ENCODE results near the gene CPS1.

Gene CPS1

DNA sequence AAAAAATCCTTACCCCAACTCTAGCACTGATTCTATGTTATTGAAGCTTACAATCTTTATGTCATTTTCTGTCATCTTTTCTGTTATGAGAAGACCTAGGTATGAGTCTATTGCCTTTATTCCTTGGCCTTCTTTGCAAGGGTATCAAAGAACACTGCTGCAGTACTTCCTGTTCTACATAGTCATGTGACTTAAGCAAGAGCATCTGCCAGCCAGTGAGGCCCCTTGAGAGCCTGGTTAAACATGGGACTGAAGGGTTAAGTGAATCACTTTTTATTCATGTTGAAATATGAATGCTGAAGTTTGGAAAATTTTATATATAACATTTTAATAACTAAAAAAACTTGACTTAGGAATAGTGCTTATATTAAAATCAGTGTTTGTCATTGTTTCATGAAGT, 844 bp upstream of the CPS1 start:
- Histone ChIP-seq H3K4me1 (ENCODE audit: control insufficient read depth, insufficient read depth, low read length) (peaks cover 6% of the 10 kb centered on the region; the same call in 1 of the 2 replicates), H3K4me3 (ENCODE audit: low read depth, low read length) (no peak overlapping the region), H3K27ac (ENCODE audit: extremely low read depth, low read depth, low read length) (no peak overlapping the region), H3K9me3 (ENCODE audit: control insufficient read depth, insufficient read depth, low read depth, low read length) (no peaks in the 10 kb centered on the region), H3K36me3 (ENCODE audit: control insufficient read depth in 2 of 2, insufficient read depth in 1 of 2, low read length in 2 of 2) (no peaks in the 10 kb centered on the region)
- CTCF ChIA-PET, result no interaction called here
- TF ChIP-seq ZNF248 (tag by site-specific recombination; IDR thresholded peaks at IDR 0.05) (no peak), ZNF24 (tag by site-specific recombination; IDR thresholded peaks at IDR 0.05) (no peak), ZNF548 (tag by site-specific recombination; IDR thresholded peaks at IDR 0.05) (no peak), IKZF3 (tag by site-specific recombination; IDR thresholded peaks at IDR 0.05) (no peak), ZNF585B (tag by site-specific recombination; IDR thresholded peaks at IDR 0.05) (no peak)
- POLR2A ChIA-PET, result no interaction called here

DNA sequence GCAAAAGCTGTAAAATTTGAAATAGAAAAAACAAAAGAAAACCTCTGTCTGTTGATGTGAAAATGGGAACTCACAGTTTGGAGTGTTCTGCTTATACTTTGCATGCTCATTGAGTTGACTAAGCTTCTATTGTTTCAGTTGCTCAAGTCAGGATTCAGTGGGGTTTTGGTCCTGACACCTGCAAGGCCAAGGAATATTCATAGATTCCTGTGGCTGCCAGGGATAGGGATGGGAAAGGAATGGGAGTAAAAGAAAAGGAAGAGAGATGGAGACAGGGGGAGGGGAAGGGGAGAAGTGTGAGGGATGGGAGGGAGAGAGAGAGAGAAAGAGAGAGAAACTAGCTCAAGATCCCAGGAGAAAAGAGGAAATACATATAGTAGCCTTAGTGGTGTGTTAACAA, 1.3 kb downstream of the CPS1 start:
- Histone ChIP-seq H3K4me1 (ENCODE audit: control insufficient read depth, insufficient read depth, low read length) (peaks cover 6% of the 10 kb centered on the region; the same call in 1 of the 2 replicates), H3K4me3 (ENCODE audit: low read depth, low read length) (no peak overlapping the region), H3K36me3 (ENCODE audit: control insufficient read depth in 2 of 2, insufficient read depth in 1 of 2, low read length in 2 of 2) (no peaks in the 10 kb centered on the region), H3K27ac (ENCODE audit: extremely low read depth, low read depth, low read length) (no peak overlapping the region), H3K9me3 (ENCODE audit: control insufficient read depth, insufficient read depth, low read depth, low read length) (no peaks in the 10 kb centered on the region)
- POLR2A ChIA-PET, result interaction anchor here (0.5 kb wide), 1 partner anchor 1829 kb away, joined by 3 read pairs; no protein-coding TSS in a partner anchor
- TF ChIP-seq ZBTB1 (tag by site-specific recombination; IDR thresholded peaks at IDR 0.05) (no peak), ZNF350 (tag by site-specific recombination; IDR thresholded peaks at IDR 0.05) (no peak), ZNF202 (tag by site-specific recombination; IDR thresholded peaks at IDR 0.05; ENCODE audit: borderline replicate concordance) (no peak), SCRT2 (tag by site-specific recombination; IDR thresholded peaks at IDR 0.05) (no peak), ZNF792 (tag by site-specific recombination; IDR thresholded peaks at IDR 0.05) (no peak), ZNF341 (tag by site-specific recombination; IDR thresholded peaks at IDR 0.05; ENCODE audit: low read depth) (no peak), SCRT1 (tag by site-specific recombination; IDR thresholded peaks at IDR 0.05; ENCODE audit: borderline replicate concordance) (no peak), ZNF354C (tag by site-specific recombination; IDR thresholded peaks at IDR 0.05; ENCODE audit: borderline replicate concordance, low read depth) (no peak), ZNF571 (tag by site-specific recombination; IDR thresholded peaks at IDR 0.05) (no peak), ZNF837 (tag by site-specific recombination; IDR thresholded peaks at IDR 0.05) (no peak), OSR2 (tag by site-specific recombination; IDR thresholded peaks at IDR 0.05) (0 out of 2 replicates have a peak, but pooled peaks have one; percentile 41), ZNF529 (tag by site-specific recombination; IDR thresholded peaks at IDR 0.05; ENCODE audit: insufficient replicate concordance) (no peak)
- TF ChIP-seq, protein P1, sequence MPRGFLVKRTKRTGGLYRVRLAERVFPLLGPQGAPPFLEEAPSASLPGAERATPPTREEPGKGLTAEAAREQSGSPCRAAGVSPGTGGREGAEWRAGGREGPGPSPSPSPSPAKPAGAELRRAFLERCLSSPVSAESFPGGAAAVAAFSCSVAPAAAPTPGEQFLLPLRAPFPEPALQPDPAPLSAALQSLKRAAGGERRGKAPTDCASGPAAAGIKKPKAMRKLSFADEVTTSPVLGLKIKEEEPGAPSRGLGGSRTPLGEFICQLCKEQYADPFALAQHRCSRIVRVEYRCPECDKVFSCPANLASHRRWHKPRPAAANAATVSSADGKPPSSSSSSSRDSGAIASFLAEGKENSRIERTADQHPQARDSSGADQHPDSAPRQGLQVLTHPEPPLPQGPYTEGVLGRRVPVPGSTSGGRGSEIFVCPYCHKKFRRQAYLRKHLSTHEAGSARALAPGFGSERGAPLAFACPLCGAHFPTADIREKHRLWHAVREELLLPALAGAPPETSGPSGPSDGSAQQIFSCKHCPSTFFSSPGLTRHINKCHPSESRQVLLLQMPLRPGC (tag by site-specific recombination; IDR thresholded peaks at IDR 0.05), result no peak
- TF ChIP-seq, protein P2, sequence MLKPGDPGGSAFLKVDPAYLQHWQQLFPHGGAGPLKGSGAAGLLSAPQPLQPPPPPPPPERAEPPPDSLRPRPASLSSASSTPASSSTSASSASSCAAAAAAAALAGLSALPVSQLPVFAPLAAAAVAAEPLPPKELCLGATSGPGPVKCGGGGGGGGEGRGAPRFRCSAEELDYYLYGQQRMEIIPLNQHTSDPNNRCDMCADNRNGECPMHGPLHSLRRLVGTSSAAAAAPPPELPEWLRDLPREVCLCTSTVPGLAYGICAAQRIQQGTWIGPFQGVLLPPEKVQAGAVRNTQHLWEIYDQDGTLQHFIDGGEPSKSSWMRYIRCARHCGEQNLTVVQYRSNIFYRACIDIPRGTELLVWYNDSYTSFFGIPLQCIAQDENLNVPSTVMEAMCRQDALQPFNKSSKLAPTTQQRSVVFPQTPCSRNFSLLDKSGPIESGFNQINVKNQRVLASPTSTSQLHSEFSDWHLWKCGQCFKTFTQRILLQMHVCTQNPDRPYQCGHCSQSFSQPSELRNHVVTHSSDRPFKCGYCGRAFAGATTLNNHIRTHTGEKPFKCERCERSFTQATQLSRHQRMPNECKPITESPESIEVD (tag by site-specific recombination; IDR thresholded peaks at IDR 0.05), result 0 out of 2 replicates have a peak, but pooled peaks have one; percentile 21
- CTCF ChIA-PET, result interaction anchor here (1.0 kb wide), 2 partner anchors 19 to 20 kb away, joined by 3 to 6 read pairs; no protein-coding TSS in a partner anchor

DNA sequence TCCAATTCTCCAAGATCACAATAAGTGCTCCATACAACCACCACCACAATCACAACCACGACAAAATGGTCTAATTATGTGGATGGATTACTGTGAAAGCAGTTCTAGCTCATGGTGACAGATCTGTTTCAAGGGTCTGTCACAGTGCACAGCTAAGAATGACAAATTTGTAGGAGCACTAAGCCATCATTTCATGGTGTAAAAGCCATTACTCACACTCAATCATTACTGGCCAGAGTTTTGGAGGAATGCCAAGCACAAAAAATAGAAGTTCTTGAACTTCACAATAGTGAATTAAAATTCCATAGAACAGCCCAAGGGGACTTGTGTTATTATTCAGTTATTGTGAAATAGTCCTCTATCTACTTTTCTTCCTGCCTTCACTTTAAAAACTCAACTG, 2.3 kb downstream of the CPS1 start:
- no peak overlapping the region for H3K4me3 ChIP-seq (ENCODE audit: low read depth, low read length)
- peaks cover 6% of the 10 kb centered on the region; the same call in 1 of the 2 replicates for H3K4me1 ChIP-seq (ENCODE audit: control insufficient read depth, insufficient read depth, low read length)
- H3K36me3 ChIP-seq (ENCODE audit: control insufficient read depth in 2 of 2, insufficient read depth in 1 of 2, low read length in 2 of 2), result no peaks in the 10 kb centered on the region
- no peak overlapping the region for H3K27ac ChIP-seq (ENCODE audit: extremely low read depth, low read depth, low read length)
- ChIA-PET POLR2A (no interaction called here), CTCF (no interaction called here)
- H3K9me3 ChIP-seq (ENCODE audit: control insufficient read depth, insufficient read depth, low read depth, low read length), result no peaks in the 10 kb centered on the region
- 0 out of 2 replicates have a peak, but pooled peaks have one; percentile 48 for TF ChIP-seq GFI1B (tag by site-specific recombination; IDR thresholded peaks at IDR 0.05)
- TF ChIP-seq, protein P2 (tag by site-specific recombination; IDR thresholded peaks at IDR 0.05), result peak; percentile 68
- TF ChIP-seq OSR2 (tag by site-specific recombination; IDR thresholded peaks at IDR 0.05), result peak; percentile 79
- TF ChIP-seq KLF10 (tag by site-specific recombination; IDR thresholded peaks at IDR 0.05), result no peak
- no peak for TF ChIP-seq ZBTB21 (tag by site-specific recombination; IDR thresholded peaks at IDR 0.05)
- no peak for TF ChIP-seq ZNF266 (tag by site-specific recombination; IDR thresholded peaks at IDR 0.05; ENCODE audit: low read depth)
- TF ChIP-seq ZNF404 (tag by site-specific recombination; IDR thresholded peaks at IDR 0.05), result no peak
- TF ChIP-seq ZNF112 (tag by site-specific recombination; IDR thresholded peaks at IDR 0.05), result no peak
